ENCODE results near the gene URGCP. TPM values are rescaled to one million over a fixed set of nuclear protein-coding genes. Genes with fewer than 3 reads are reported as not detected.
"Not testable (repeated sequence)": the region's sequence is repeated elsewhere in the genome, so short reads cannot be mapped to it uniquely, and the experiment has no call there.

URGCP gene
- total RNA-seq, 1 experiment from 2014 or later, result 30.7 TPM

- no peaks in the 10 kb centered on the region; the same call in 1 of the 2 replicates for H3K79me2 ChIP-seq (ENCODE audit: insufficient read depth, low read length)
- no peaks in the 10 kb centered on the region for H4K20me1 ChIP-seq (ENCODE audit: control insufficient read depth, insufficient read depth, insufficient read length)
These were observed 3.8 kb downstream of the URGCP start for GRCh38 chr7:43902542-43903054.

DNA sequence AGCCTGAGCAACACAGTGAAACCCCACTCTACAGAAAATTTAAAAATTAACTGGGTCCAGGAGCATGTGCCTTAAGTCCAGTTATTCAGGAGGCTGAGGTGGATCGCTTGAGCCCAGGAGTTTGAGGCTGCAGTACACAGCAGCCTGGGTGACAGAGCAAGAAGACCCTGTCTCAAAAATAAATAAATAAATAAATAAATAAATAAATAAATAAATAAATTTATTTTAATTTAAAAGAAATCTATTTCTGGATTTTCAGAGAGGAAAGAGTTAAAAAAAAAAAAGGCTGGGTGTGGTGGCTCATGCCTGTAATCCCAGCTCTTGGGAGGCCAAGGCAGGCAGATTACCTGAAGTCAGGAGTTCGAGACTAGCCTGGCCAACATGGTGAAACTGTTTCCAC lies 7.8 kb downstream of the URGCP start:
- not testable (repeated sequence) for H3K9me3 Mint-ChIP-seq; H3K27ac Mint-ChIP-seq; H2BK15ac ChIP-seq (ENCODE audit: low read depth, low read length); H3K36me3 Mint-ChIP-seq (ENCODE audit: insufficient read depth in 1 of 3, low read depth in 3 of 3); H2BK120ac ChIP-seq (ENCODE audit: low read depth, low read length, poor library complexity, severe bottlenecking); H3K79me1 ChIP-seq (ENCODE audit: insufficient read depth, low read depth, low read length, poor library complexity, severe bottlenecking); H4K5ac ChIP-seq (ENCODE audit: insufficient read length, low read depth, low read length); H3K79me2 ChIP-seq (ENCODE audit: insufficient read depth, low read length); H3K9ac ChIP-seq (ENCODE audit: extremely low read depth, insufficient read length, low read length); H2BK12ac ChIP-seq (ENCODE audit: insufficient read length, low read depth, low read length); H3K14ac ChIP-seq (ENCODE audit: insufficient read depth, low read length); H3K4me2 ChIP-seq (ENCODE audit: insufficient read depth, insufficient read length, low read length); H3K56ac ChIP-seq (ENCODE audit: insufficient read length, low read depth, low read length); H3T11ph ChIP-seq (ENCODE audit: low read length); DNase-seq; H3K4me3 Mint-ChIP-seq; H4K91ac ChIP-seq (ENCODE audit: insufficient read length, low read depth, low read length); H3K9me3 ChIP-seq (ENCODE audit: control insufficient read depth, low read depth, low read length); H3K4ac ChIP-seq (ENCODE audit: low read depth, low read length); H3K4me1 ChIP-seq (ENCODE audit: insufficient read depth, low read length); H2AFZ ChIP-seq (ENCODE audit: low read length); H4K20me1 ChIP-seq (ENCODE audit: control insufficient read depth, insufficient read depth, insufficient read length); H2AK5ac ChIP-seq (ENCODE audit: insufficient read length, low read length); H3K27me3 Mint-ChIP-seq (ENCODE audit: low read depth); H3K23me2 ChIP-seq (ENCODE audit: insufficient read length, low read depth, low read length, poor library complexity, severe bottlenecking); H3K23ac ChIP-seq (ENCODE audit: insufficient read length, low read depth, low read length); H2BK5ac ChIP-seq (ENCODE audit: insufficient read length, low read length); H4K8ac ChIP-seq (replicated peaks; ENCODE audit: insufficient read length, low read depth, low read length); H3K27ac ChIP-seq (ENCODE audit: insufficient read length, low read depth, low read length); H3K27me3 ChIP-seq (ENCODE audit: insufficient read depth, low read length); H3K18ac ChIP-seq (ENCODE audit: insufficient read length, low read depth, low read length); H2BK20ac ChIP-seq (ENCODE audit: low read depth, low read length, poor library complexity, severe bottlenecking)
- H3K4me1 Mint-ChIP-seq, result peaks cover 15 to 20% of the 10 kb centered on the region in 2 experiments
- no CpG with 5 or more reads among the region's 2 CpGs for WGBS (ENCODE audit: extremely low coverage, insufficient read length, low lambda C conversion rate)

More at GRCh38 chr7:43902542-43903054, 3.8 kb downstream of the URGCP start:
- no peaks in the 10 kb centered on the region for H3K9me3 ChIP-seq (ENCODE audit: control insufficient read depth, low read depth, low read length)
- Mint-ChIP-seq H3K9me3 (no peaks in the 10 kb centered on the region), H3K4me1 (peaks cover 29 to 40% of the 10 kb centered on the region in 2 experiments), H3K27ac (no peak overlapping the region), H3K4me3 (no peak overlapping the region), H3K27me3 (ENCODE audit: low read depth) (no peaks in the 10 kb centered on the region), H3K36me3 (ENCODE audit: insufficient read depth in 1 of 3, low read depth in 3 of 3) (no peaks in the 10 kb centered on the region)
- H2AFZ ChIP-seq (ENCODE audit: low read length), result no peak overlapping the region
- H2BK5ac ChIP-seq (ENCODE audit: insufficient read length, low read length), result no peak overlapping the region
- H3K4ac ChIP-seq (ENCODE audit: low read depth, low read length), result no peak overlapping the region
- no peak overlapping the region for H2BK120ac ChIP-seq (ENCODE audit: low read depth, low read length, poor library complexity, severe bottlenecking)
- no peak overlapping the region for H3K23ac ChIP-seq (ENCODE audit: insufficient read length, low read depth, low read length)
- no peaks in the 10 kb centered on the region for H3K23me2 ChIP-seq (ENCODE audit: insufficient read length, low read depth, low read length, poor library complexity, severe bottlenecking)
- H4K8ac ChIP-seq (replicated peaks; ENCODE audit: insufficient read length, low read depth, low read length), result no peak overlapping the region
- H2BK12ac ChIP-seq (ENCODE audit: insufficient read length, low read depth, low read length), result no peak overlapping the region
- no peaks in the 10 kb centered on the region for H3K79me1 ChIP-seq (ENCODE audit: insufficient read depth, low read depth, low read length, poor library complexity, severe bottlenecking)
- 0 out of 2 replicates have a peak, but pooled peaks cover 3% of the 10 kb centered on the region for H3K4me1 ChIP-seq (ENCODE audit: insufficient read depth, low read length)
- no peak overlapping the region for H3K27ac ChIP-seq (ENCODE audit: insufficient read length, low read depth, low read length)
- H4K5ac ChIP-seq (ENCODE audit: insufficient read length, low read depth, low read length), result no peak overlapping the region
- no peaks in the 10 kb centered on the region for H3K27me3 ChIP-seq (ENCODE audit: insufficient read depth, low read length)
- DNase-seq, result no peak
- H3K4me2 ChIP-seq (ENCODE audit: insufficient read depth, insufficient read length, low read length), result no peak overlapping the region
- no peak overlapping the region for H2BK20ac ChIP-seq (ENCODE audit: low read depth, low read length, poor library complexity, severe bottlenecking)
- TF ChIP-seq, protein P1, sequence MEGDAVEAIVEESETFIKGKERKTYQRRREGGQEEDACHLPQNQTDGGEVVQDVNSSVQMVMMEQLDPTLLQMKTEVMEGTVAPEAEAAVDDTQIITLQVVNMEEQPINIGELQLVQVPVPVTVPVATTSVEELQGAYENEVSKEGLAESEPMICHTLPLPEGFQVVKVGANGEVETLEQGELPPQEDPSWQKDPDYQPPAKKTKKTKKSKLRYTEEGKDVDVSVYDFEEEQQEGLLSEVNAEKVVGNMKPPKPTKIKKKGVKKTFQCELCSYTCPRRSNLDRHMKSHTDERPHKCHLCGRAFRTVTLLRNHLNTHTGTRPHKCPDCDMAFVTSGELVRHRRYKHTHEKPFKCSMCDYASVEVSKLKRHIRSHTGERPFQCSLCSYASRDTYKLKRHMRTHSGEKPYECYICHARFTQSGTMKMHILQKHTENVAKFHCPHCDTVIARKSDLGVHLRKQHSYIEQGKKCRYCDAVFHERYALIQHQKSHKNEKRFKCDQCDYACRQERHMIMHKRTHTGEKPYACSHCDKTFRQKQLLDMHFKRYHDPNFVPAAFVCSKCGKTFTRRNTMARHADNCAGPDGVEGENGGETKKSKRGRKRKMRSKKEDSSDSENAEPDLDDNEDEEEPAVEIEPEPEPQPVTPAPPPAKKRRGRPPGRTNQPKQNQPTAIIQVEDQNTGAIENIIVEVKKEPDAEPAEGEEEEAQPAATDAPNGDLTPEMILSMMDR (conservative IDR thresholded peaks at IDR 0.05), result no peak
- no peak overlapping the region for H2AK5ac ChIP-seq (ENCODE audit: insufficient read length, low read length)
- H3T11ph ChIP-seq (ENCODE audit: low read length), result no peak overlapping the region
- H3K56ac ChIP-seq (ENCODE audit: insufficient read length, low read depth, low read length), result no peak overlapping the region
- WGBS (ENCODE audit: extremely low coverage, insufficient read length, low lambda C conversion rate), result no CpG with 5 or more reads among the region's 5 CpGs
- H3K9ac ChIP-seq (ENCODE audit: extremely low read depth, insufficient read length, low read length), result no peak overlapping the region
- H2BK15ac ChIP-seq (ENCODE audit: low read depth, low read length), result no peak overlapping the region
- H3K14ac ChIP-seq (ENCODE audit: insufficient read depth, low read length), result no peak overlapping the region
- H4K91ac ChIP-seq (ENCODE audit: insufficient read length, low read depth, low read length), result no peak overlapping the region
- no peak overlapping the region for H3K18ac ChIP-seq (ENCODE audit: insufficient read length, low read depth, low read length)

All from H9 (cell line).